ENCODE measurements around the gene ADGRF3. TPM values are rescaled to one million over a fixed set of nuclear protein-coding genes. Genes with fewer than 3 reads are reported as not detected.
"Not testable (repeated sequence)": the region's sequence is repeated elsewhere in the genome, so short reads cannot be mapped to it uniquely, and the experiment has no call there.

Gene ADGRF3
- total RNA-seq, 1 donor from 2014 or later, result 0.19 TPM

DNA sequence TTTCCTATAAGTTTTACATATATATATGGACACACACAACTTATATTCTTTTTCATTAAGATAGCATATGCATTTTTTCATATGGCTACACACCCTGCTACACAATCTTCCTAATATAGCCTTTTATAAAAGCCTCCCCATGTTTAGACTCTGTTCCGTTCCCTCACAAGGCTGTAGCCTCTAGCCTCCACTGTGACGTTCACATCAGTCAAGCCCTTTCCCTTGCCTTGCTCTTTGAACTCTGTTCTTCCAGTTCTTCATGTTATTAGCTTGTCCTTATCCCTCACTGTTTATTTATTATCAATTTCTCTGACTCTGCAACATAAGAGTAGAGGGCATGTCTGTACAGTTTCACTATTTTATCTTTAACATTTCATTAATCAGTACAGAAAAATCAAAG, 63.0 kb downstream of the ADGRF3 start:
- DNase-seq (ENCODE audit: low spot score), result no peak

DNA sequence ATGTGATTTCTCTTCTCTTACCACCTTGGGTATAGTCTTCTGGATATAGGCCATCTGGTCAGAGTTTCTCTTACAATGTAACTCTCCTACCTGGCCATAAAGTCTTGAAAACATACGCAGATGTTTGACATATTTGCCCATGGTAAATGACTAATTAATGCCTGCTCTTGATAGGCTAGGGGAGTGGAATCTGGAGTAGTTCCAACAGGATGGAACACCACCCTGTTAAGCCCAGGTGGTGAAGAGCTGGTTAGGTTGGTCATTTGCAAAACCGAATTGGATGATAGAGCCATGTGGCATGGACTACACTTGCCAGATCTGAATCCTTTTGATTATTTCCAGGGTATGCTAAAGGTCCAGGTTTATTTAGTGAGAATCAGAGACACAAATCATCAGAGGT, 65.4 kb downstream of the ADGRF3 start:
- no peak for DNase-seq (ENCODE audit: low spot score)

- no peak for DNase-seq (ENCODE audit: low spot score)
Measured at GRCh38 chr2:26279886-26280285, 66.7 kb downstream of the ADGRF3 start.

- DNase-seq (ENCODE audit: low spot score), result no peak
Measured at GRCh38 chr2:26276484-26277227, 69.9 kb downstream of the ADGRF3 start.

GRCh38 chr2:26274058-26274613, 72.5 kb downstream of the ADGRF3 start:
- DNase-seq (ENCODE audit: low spot score), result no peak

DNA sequence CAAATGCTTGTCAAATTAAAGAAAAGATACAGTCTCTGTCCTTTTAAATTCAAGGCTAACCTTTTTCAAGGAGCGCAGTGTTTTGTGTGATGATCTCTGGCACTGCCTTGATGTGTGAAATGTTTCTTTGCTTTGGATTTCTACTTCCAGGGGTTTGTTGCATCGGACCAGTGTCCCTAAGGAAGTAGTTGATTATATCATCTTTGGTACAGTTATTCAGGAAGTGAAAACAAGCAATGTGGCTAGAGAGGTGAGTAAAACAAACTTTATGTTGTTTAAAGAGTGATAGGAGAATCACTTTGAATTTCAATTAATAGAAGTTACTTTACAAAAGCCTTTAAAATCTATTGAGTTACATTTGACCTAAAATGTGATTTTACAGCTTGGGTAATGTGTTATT, 73.1 kb downstream of the ADGRF3 start:
- no peak for DNase-seq (ENCODE audit: low spot score)

DNA sequence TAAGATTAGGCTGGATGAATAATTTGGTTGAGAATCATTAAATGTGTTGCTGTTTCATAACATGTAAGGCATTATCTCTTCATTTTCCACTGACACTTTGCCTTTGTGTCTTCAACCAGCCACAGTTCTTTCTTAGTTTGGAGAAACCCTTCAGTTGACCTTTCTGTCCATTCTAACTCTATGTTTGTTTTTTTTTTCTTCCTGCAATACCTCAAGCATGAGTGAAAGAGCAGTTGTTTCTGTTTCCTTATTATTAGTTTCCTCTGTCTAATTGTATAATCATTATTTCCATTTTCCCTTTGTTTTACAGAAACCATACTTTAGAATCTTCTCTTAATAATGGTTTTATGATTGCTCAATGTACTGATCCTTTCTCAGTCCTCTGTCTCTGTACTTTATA, 76.2 kb downstream of the ADGRF3 start:
- no peak for DNase-seq (ENCODE audit: low spot score)

DNA sequence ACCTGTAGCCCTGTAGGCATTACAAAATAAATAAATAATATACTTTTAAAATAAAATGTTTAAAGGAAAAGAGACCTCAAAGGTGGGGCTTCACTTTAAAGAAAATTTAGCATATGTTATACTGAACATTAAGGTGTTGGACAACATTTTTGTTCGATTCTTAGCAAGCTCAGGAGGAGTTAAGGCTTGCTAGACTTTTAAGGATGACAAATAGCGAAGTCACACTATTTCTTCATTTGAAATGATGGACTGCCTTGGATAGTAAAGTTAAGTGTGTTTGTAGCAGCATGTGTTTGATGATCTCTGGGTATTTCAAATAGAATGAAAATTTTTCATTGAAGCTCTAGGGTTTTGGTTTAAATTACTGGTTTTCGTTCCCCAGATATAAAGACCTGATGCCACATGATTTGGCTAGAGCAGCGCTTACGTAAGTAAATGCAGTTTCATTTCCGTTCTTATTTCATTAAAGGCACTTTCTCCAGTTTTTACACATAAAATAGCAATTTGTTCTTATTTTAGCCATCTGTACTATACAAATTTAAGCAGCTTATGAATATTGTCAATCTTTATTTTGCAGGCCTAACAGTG, 76.9 kb downstream of the ADGRF3 start:
- no peak for DNase-seq (ENCODE audit: low spot score)

- DNase-seq (ENCODE audit: low spot score), result not testable (repeated sequence)
Measured at GRCh38 chr2:26268670-26269385, 77.8 kb downstream of the ADGRF3 start.

GRCh38 chr2:26268213-26268612, 78.4 kb downstream of the ADGRF3 start:
- no peak for DNase-seq (ENCODE audit: low spot score)

GRCh38 chr2:26258836-26259235, 87.8 kb downstream of the ADGRF3 start:
- DNase-seq (ENCODE audit: low spot score), result not testable (repeated sequence)

Other genes starting within 250 kb of the ADGRF3 start
- 6.8 TPM for gene GAREM2, start 173.7 kb downstream of the ADGRF3 start, total RNA-seq
- gene HADHA, start 102.2 kb downstream of the ADGRF3 start, total RNA-seq, result 220 TPM
- gene HADHB, start 101.8 kb downstream of the ADGRF3 start, total RNA-seq, result 224 TPM
- gene SELENOI, start 646 bp downstream of the ADGRF3 start, total RNA-seq, result 18.7 TPM
- gene DRC1, start 55.1 kb upstream of the ADGRF3 start, total RNA-seq, result not detected
- 0.26 TPM for gene OTOF, start 131.3 kb upstream of the ADGRF3 start, total RNA-seq

All from mesenteric fat pad (tissue), 1 donor.